Activated T-helper 17 cell treated with anti-CD3 and anti-CD28 coated beads, Interleukin-2, amount 50 U/mL, for 72 hours (primary cell): ENCODE measurements around the gene SUPT5H. TPM values are rescaled to one million over a fixed set of nuclear protein-coding genes. Genes with fewer than 3 reads are reported as not detected.

Experiments used
- ATAC-seq: fragments of 150-1000 bp; cut with Tn5 transposase; replicated peaks from 2 replicates; pipeline ENCODE4 v1.10.0; 2021; ENCODE audit warnings: mild to moderate bottlenecking, moderate library complexity
- H3K27ac Mint-ChIP-seq: one replicate; pipeline ENCODE4 v1.8.0; 2022; ENCODE audit warnings: mixed read lengths
- H3K27me3 Mint-ChIP-seq: one replicate; pipeline ENCODE4 v1.8.0; 2022; ENCODE audit warnings: mixed read lengths
- H3K36me3 Mint-ChIP-seq: one replicate; pipeline ENCODE4 v1.8.0; 2022; ENCODE audit warnings: low read depth, mild to moderate bottlenecking, mixed read lengths
- H3K4me1 Mint-ChIP-seq: one replicate; pipeline ENCODE4 v1.8.0; 2022; ENCODE audit warnings: mixed read lengths
- H3K4me3 Mint-ChIP-seq: one replicate; pipeline ENCODE4 v1.8.0; 2022; ENCODE audit warnings: mild to moderate bottlenecking, mixed read lengths
- H3K9me3 Mint-ChIP-seq: one replicate; pipeline ENCODE4 v1.8.0; 2022; ENCODE audit warnings: mixed read lengths
- total RNA-seq, 2 donors: library from RNA; stranded (reverse); gene quantifications; one replicate each; pipeline ENCODE4 v1.2.3, GENCODE V29; 2022

The SUPT5H gene
- total RNA-seq, 2 donors from 2014 or later = 182 to 239 TPM

DNA sequence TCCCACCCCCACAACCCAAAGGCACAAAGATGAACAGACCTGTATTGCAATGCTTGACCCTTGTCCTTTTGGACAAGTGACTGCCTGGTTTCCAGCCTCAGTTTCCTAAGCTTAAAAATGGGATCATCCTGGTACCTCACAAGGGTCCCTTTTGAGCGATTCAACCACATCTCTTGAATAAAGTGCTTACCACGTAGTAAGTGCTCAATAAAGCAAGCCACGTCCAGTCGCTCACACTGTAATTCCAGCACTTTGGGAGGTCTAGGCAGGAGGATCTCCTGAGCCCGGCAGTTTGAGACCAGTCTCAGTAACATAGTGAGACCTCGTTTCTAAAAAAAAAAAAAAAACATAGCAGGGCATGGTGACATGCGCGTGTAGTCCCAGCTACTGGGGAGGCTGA is 54.5 kb downstream of the SUPT5H start:
- no peak overlapping the region for H3K27ac Mint-ChIP-seq
- H3K27me3 Mint-ChIP-seq = peaks cover 47% of the 10 kb centered on the region
- no peak for ATAC-seq
- H3K4me1 Mint-ChIP-seq = peaks cover 7% of the 10 kb centered on the region
- H3K9me3 Mint-ChIP-seq = no peaks in the 10 kb centered on the region
- no peaks in the 10 kb centered on the region for H3K36me3 Mint-ChIP-seq
- peak overlapping the region; percentile 50 for H3K4me3 Mint-ChIP-seq

DNA sequence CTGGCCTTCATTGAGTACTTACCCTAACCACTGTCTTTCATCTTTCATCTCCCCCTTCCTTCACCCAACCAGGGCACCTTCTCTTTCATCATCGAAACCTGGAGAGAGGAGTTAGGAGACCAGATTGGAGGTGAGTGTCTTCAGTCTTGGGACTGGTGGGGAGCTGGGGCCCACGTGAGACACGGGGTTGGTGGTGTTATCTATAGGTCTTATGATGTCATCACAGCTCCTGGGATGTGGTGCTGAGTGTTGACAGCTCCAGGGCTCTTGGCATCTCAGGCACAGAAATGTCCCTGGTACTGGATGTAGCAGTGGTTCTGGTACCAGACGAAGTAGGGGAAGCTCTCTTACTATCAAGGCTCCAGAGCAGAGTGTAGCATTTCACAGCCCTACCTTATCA is 55.2 kb downstream of the SUPT5H start:
- Mint-ChIP-seq H3K27ac (no peak overlapping the region), H3K4me3 (no peak overlapping the region)

GRCh38 chr19:39501340-39501739 is 56.0 kb downstream of the SUPT5H start:
- H3K27ac Mint-ChIP-seq = no peak overlapping the region
- H3K36me3 Mint-ChIP-seq = no peaks in the 10 kb centered on the region
- no peak for ATAC-seq
- peaks cover 49% of the 10 kb centered on the region for H3K27me3 Mint-ChIP-seq
- H3K4me3 Mint-ChIP-seq = no peak overlapping the region
- no peaks in the 10 kb centered on the region for H3K9me3 Mint-ChIP-seq
- H3K4me1 Mint-ChIP-seq = peaks cover 9% of the 10 kb centered on the region

More for the DNA sequence above, 55.2 kb downstream of the SUPT5H start:
- peaks cover 7% of the 10 kb centered on the region for H3K4me1 Mint-ChIP-seq
- H3K9me3 Mint-ChIP-seq = no peaks in the 10 kb centered on the region
- no peak for ATAC-seq
- no peaks in the 10 kb centered on the region for H3K36me3 Mint-ChIP-seq
- H3K27me3 Mint-ChIP-seq = peaks cover 48% of the 10 kb centered on the region

DNA sequence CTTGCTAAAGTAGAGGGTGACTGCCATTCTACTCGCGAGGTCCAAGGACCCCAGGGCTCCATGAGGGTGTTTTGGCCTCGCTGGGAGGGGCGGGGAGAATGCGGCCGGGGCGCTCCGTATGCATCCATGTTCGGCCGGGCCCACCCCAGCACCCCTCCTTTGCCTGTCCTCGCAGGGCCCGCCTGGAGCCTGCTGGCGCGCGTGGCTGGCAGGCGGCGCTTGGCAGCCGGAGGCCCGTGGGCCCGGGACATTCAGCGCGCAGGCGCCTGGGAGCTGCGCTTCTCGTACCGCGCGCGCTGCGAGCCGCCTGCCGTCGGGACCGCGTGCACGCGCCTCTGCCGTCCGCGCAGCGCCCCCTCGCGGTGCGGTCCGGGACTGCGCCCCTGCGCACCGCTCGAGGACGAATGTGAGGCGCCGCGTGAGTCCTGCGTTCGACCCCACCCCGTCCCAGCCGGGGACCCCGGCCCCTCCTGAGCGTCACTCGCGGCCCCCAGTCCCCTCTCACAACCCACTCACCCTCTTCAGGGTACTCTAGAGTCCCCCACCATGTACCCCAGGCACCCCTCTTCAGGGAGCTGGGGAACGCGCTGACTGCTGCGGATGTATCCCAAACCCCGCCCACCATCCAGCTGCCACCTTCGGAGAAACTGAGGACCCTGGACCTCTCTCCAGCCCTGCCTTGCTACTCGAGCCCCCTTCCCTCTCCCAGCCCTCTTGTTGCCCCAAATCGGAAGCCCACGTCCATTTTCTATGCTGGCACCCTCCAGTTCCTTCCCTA is 57.4 kb downstream of the SUPT5H start:
- Mint-ChIP-seq H3K9me3 (no peaks in the 10 kb centered on the region), H3K27me3 (peaks cover 52% of the 10 kb centered on the region), H3K36me3 (peaks cover 3% of the 10 kb centered on the region), H3K27ac (no peak overlapping the region), H3K4me3 (peak overlapping the region; percentile 12), H3K4me1 (peaks cover 13% of the 10 kb centered on the region)
- ATAC-seq = peak; percentile 63

GRCh38 chr19:39506598-39506943 is 61.2 kb downstream of the SUPT5H start:
- ATAC-seq = no peak
- Mint-ChIP-seq H3K36me3 (peaks cover 7% of the 10 kb centered on the region), H3K27ac (no peak overlapping the region), H3K27me3 (peaks cover 34% of the 10 kb centered on the region), H3K4me3 (peak overlapping the region; percentile 69), H3K9me3 (no peaks in the 10 kb centered on the region), H3K4me1 (peaks cover 12% of the 10 kb centered on the region)

DNA sequence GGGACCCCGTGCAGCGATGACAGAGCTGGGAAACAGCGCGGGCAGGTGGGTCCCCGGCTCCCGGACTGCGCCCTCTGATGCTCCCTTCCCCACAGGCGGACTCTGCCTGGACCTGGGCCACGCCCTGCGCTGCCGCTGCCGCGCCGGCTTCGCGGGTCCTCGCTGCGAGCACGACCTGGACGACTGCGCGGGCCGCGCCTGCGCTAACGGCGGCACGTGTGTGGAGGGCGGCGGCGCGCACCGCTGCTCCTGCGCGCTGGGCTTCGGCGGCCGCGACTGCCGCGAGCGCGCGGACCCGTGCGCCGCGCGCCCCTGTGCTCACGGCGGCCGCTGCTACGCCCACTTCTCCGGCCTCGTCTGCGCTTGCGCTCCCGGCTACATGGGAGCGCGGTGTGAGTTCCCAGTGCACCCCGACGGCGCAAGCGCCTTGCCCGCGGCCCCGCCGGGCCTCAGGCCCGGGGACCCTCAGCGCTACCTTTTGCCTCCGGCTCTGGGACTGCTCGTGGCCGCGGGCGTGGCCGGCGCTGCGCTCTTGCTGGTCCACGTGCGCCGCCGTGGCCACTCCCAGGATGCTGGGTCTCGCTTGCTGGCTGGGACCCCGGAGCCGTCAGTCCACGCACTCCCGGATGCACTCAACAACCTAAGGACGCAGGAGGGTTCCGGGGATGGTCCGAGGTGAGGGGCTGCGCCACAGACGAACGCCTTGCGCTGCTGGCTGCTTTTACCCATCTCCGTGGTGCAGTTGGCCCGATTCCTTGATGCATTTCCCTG is 61.7 kb downstream of the SUPT5H start:
- peaks cover 12% of the 10 kb centered on the region for H3K4me1 Mint-ChIP-seq
- peaks cover 7% of the 10 kb centered on the region for H3K36me3 Mint-ChIP-seq
- H3K27me3 Mint-ChIP-seq = peaks cover 32% of the 10 kb centered on the region
- no peak overlapping the region for H3K27ac Mint-ChIP-seq
- ATAC-seq = peak; percentile 81
- no peaks in the 10 kb centered on the region for H3K9me3 Mint-ChIP-seq
- H3K4me3 Mint-ChIP-seq = peak overlapping the region; percentile 69

GRCh38 chr19:39507715-39508364 is 62.5 kb downstream of the SUPT5H start:
- Mint-ChIP-seq H3K27me3 (peaks cover 33% of the 10 kb centered on the region), H3K27ac (no peak overlapping the region), H3K36me3 (peaks cover 7% of the 10 kb centered on the region), H3K9me3 (no peaks in the 10 kb centered on the region), H3K4me3 (peak overlapping the region; percentile 69), H3K4me1 (peaks cover 12% of the 10 kb centered on the region)
- no peak for ATAC-seq

GRCh38 chr19:39508629-39509028 is 63.2 kb downstream of the SUPT5H start:
- H3K27me3 Mint-ChIP-seq = peaks cover 37% of the 10 kb centered on the region
- no peak overlapping the region for H3K27ac Mint-ChIP-seq
- ATAC-seq = no peak
- no peaks in the 10 kb centered on the region for H3K9me3 Mint-ChIP-seq
- H3K36me3 Mint-ChIP-seq = peaks cover 7% of the 10 kb centered on the region
- H3K4me3 Mint-ChIP-seq = no peak overlapping the region
- peaks cover 12% of the 10 kb centered on the region for H3K4me1 Mint-ChIP-seq

DNA sequence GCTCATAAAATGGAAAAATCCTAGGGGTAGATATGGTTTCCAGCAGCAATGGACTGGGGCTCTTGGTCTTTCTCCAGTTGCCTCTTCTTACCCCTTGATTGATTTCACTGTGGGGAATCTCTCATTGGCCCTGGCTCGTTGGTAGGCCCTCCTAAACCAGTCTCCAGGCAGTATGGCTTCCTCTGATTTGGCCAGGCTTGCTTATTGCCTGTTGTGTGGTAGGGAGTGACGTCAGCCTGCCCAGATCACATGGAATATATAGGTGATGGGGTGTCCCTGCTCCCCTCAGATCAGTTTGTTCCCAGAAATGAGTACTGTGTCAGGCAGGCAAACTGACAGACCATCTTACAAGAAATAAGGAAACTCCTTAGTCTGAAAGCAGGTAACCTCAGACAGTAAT is 63.9 kb downstream of the SUPT5H start:
- peaks cover 7% of the 10 kb centered on the region for H3K36me3 Mint-ChIP-seq
- H3K9me3 Mint-ChIP-seq = no peaks in the 10 kb centered on the region
- no peak overlapping the region for H3K4me3 Mint-ChIP-seq
- H3K4me1 Mint-ChIP-seq = peaks cover 12% of the 10 kb centered on the region
- peaks cover 37% of the 10 kb centered on the region for H3K27me3 Mint-ChIP-seq
- no peak overlapping the region for H3K27ac Mint-ChIP-seq
- ATAC-seq = no peak

GRCh38 chr19:39512988-39513387 is 67.6 kb downstream of the SUPT5H start:
- H3K4me1 Mint-ChIP-seq = peaks cover 13% of the 10 kb centered on the region
- H3K4me3 Mint-ChIP-seq = no peak overlapping the region
- H3K36me3 Mint-ChIP-seq = peaks cover 8% of the 10 kb centered on the region
- H3K27me3 Mint-ChIP-seq = peaks cover 38% of the 10 kb centered on the region
- H3K27ac Mint-ChIP-seq = no peak overlapping the region
- ATAC-seq = no peak
- no peaks in the 10 kb centered on the region for H3K9me3 Mint-ChIP-seq

- Mint-ChIP-seq H3K27ac (no peak within 1 kb of the TSS), H3K27me3 (peaks cover 36% of the 10 kb centered on the region), H3K9me3 (no peaks in the 10 kb centered on the region), H3K4me1 (peaks cover 9% of the 10 kb centered on the region), H3K36me3 (peaks cover 6% of the 10 kb centered on the region), H3K4me3 (peak within 1 kb of the TSS; percentile 70)
- peak; percentile 34 for ATAC-seq
Measured at GRCh38 chr19:39514840-39515550, 69.6 kb downstream of the SUPT5H start, which contains the start of gene SELENOV. SELENOV (plus strand) TSS chr19:39515139; CDS start chr19:39515213, 74 bp downstream.

- H3K36me3 Mint-ChIP-seq = peaks cover 6% of the 10 kb centered on the region
- peaks cover 9% of the 10 kb centered on the region for H3K4me1 Mint-ChIP-seq
- H3K27me3 Mint-ChIP-seq = peaks cover 36% of the 10 kb centered on the region
- peak overlapping the region; percentile 70 for H3K4me3 Mint-ChIP-seq
- ATAC-seq = peak; percentile 18
- H3K9me3 Mint-ChIP-seq = no peaks in the 10 kb centered on the region
- no peak overlapping the region for H3K27ac Mint-ChIP-seq
Measured at GRCh38 chr19:39515551-39516191, 70.3 kb downstream of the SUPT5H start.

DNA sequence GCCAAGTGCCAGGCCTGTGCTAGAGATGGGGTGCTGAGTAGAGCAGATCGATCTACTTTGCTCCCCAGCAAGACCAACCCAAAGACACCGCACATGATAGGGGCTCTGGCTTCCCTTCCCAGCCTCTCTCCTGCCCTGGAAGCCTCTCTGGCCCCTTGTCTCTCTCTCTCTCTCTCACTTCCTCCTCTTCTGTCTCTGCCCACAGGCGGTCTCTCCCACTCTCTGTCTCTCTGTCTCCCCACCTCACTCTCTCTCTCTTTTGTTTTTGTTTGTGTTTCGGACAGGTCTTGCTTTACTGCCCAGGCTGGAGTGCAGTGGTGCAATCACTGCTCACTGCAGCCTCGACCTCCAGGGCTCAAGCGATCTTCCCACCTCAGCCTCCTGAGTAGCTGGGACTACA is 70.9 kb downstream of the SUPT5H start:
- Mint-ChIP-seq H3K27ac (no peak overlapping the region), H3K27me3 (peaks cover 36% of the 10 kb centered on the region)

GRCh38 chr19:39517432-39517831 is 72.0 kb downstream of the SUPT5H start:
- Mint-ChIP-seq H3K27me3 (peaks cover 36% of the 10 kb centered on the region), H3K4me1 (peaks cover 9% of the 10 kb centered on the region), H3K27ac (no peak overlapping the region), H3K4me3 (no peak overlapping the region), H3K36me3 (peaks cover 6% of the 10 kb centered on the region), H3K9me3 (no peaks in the 10 kb centered on the region)
- ATAC-seq = no peak

More for the DNA sequence above, 70.9 kb downstream of the SUPT5H start:
- peaks cover 6% of the 10 kb centered on the region for H3K36me3 Mint-ChIP-seq
- H3K9me3 Mint-ChIP-seq = no peaks in the 10 kb centered on the region
- H3K4me3 Mint-ChIP-seq = peak overlapping the region; percentile 70
- H3K4me1 Mint-ChIP-seq = peaks cover 9% of the 10 kb centered on the region
- ATAC-seq = no peak
